Memory B cell (primary cell): ENCODE data around the gene ATRNL1.

Source experiments
- ATAC-seq: fragments of 150-1000 bp; cut with Tn5 transposase; 2 replicates; pipeline ENCODE4 v1.10.0; 2021; ENCODE audit warnings: low read depth, mild to moderate bottlenecking, moderate library complexity
- DNase-seq, 2 donors: peaks; one replicate each; pipeline ENCODE4 v3.0.0; 2022; ENCODE audit warnings: low spot score in 2 of 2
- H3K27ac Mint-ChIP-seq: one replicate; pipeline ENCODE4 v1.8.0; 2022; ENCODE audit warnings: mild to moderate bottlenecking, moderate library complexity, mixed read lengths
- H3K27me3 Mint-ChIP-seq: one replicate; pipeline ENCODE4 v1.8.0; 2022; ENCODE audit warnings: mixed read lengths
- H3K36me3 Mint-ChIP-seq: one replicate; pipeline ENCODE4 v1.8.0; 2022; ENCODE audit warnings: mild to moderate bottlenecking, mixed read lengths
- H3K4me1 Mint-ChIP-seq: one replicate; pipeline ENCODE4 v1.8.0; 2022; ENCODE audit warnings: mixed read lengths
- H3K4me3 Mint-ChIP-seq: one replicate; pipeline ENCODE4 v1.8.0; 2022; ENCODE audit warnings: mild to moderate bottlenecking, moderate library complexity, mixed read lengths
- H3K9me3 Mint-ChIP-seq: one replicate; pipeline ENCODE4 v1.8.0; 2022; ENCODE audit warnings: mixed read lengths

ATRNL1 gene, protein sequence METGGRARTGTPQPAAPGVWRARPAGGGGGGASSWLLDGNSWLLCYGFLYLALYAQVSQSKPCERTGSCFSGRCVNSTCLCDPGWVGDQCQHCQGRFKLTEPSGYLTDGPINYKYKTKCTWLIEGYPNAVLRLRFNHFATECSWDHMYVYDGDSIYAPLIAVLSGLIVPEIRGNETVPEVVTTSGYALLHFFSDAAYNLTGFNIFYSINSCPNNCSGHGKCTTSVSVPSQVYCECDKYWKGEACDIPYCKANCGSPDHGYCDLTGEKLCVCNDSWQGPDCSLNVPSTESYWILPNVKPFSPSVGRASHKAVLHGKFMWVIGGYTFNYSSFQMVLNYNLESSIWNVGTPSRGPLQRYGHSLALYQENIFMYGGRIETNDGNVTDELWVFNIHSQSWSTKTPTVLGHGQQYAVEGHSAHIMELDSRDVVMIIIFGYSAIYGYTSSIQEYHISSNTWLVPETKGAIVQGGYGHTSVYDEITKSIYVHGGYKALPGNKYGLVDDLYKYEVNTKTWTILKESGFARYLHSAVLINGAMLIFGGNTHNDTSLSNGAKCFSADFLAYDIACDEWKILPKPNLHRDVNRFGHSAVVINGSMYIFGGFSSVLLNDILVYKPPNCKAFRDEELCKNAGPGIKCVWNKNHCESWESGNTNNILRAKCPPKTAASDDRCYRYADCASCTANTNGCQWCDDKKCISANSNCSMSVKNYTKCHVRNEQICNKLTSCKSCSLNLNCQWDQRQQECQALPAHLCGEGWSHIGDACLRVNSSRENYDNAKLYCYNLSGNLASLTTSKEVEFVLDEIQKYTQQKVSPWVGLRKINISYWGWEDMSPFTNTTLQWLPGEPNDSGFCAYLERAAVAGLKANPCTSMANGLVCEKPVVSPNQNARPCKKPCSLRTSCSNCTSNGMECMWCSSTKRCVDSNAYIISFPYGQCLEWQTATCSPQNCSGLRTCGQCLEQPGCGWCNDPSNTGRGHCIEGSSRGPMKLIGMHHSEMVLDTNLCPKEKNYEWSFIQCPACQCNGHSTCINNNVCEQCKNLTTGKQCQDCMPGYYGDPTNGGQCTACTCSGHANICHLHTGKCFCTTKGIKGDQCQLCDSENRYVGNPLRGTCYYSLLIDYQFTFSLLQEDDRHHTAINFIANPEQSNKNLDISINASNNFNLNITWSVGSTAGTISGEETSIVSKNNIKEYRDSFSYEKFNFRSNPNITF (N-terminal part only)

DNA sequence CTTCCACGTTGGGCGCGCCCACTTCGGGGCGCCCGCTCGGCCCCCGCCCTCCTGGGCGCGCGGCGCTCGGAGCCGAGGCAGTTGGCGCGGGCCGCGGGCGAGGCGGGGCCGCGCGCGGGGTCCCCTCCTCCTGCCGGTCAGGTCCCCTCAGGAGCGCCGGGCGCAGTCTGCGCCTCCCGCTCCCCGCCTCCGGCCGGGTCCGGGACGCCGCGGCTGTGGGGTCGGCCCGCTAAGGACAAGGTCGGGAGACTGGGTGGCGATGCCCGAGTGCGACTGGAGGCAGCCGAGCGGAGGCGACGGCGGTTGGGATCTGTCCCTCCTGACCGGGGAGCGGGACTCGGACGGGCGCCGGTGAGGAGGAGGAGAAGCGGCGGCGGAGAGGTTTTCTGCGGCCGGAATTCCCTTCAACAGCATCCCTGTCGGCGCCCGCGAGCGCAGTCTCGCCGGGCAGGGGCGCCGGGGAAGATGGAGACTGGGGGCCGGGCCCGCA lies at the start of gene ATRNL1:
Gene ATRNL1, plus strand, starts transcription at position 80 of the 490 bp plus-strand sequence. Its CDS starts 386 bp downstream, at position 466.
- H3K36me3 Mint-ChIP-seq = no peaks in the 10 kb centered on the region
- DNase-seq (peak in 1 of 2 donors; percentile 36), ATAC-seq (peak; percentile 73)
- peak within 1 kb of the TSS; percentile 87 for H3K4me3 Mint-ChIP-seq
- H3K27me3 Mint-ChIP-seq = peaks cover 9% of the 10 kb centered on the region
- peaks cover 10% of the 10 kb centered on the region for H3K4me1 Mint-ChIP-seq
- H3K9me3 Mint-ChIP-seq = no peaks in the 10 kb centered on the region
- peak within 1 kb of the TSS; percentile 26 for H3K27ac Mint-ChIP-seq

DNA sequence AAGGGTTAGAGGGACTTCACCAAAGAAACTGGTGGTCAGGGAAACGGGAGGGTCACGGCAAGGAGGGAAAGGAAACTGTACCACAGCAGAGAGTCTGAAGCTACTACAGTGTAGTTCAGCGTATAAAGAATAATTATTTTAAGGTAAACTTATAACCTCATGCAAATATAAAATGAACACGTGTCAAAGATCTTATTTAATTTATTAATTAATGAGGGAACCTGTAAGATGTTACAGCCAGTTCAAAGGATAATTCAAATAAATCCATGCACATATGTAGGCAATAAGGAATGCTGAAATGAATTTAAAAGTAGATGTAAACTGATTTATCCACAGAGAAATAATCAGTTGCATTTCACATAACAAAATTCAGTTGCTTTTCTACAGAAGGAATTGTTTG lies 49.4 kb upstream of the ATRNL1 start:
- H3K4me3 Mint-ChIP-seq = no peak overlapping the region
- no peaks in the 10 kb centered on the region for H3K9me3 Mint-ChIP-seq
- ATAC-seq (no peak), DNase-seq (no peak)
- H3K27me3 Mint-ChIP-seq = peaks cover 3% of the 10 kb centered on the region
- no peak overlapping the region for H3K27ac Mint-ChIP-seq
- H3K36me3 Mint-ChIP-seq = no peaks in the 10 kb centered on the region
- H3K4me1 Mint-ChIP-seq = peaks cover 3% of the 10 kb centered on the region

DNA sequence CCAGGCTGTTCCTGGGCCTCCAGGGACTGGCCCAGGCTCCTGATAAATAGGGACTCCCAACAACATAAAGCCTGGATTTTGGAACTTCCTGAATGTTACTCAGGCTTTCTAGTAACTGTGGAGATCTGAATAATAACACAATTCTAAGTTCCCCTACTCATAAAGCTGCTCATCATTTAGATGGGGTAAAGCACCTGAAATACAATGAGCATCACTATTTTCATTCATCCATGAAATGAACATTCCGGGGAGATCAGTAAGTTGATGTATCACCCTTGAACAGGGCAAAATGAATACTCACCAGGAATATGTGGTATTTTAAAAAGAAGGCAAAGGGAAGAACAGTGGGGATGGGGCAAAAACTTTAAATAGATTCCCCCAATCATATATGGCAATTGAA lies 48.3 kb upstream of the ATRNL1 start:
- ATAC-seq = no peak

DNA sequence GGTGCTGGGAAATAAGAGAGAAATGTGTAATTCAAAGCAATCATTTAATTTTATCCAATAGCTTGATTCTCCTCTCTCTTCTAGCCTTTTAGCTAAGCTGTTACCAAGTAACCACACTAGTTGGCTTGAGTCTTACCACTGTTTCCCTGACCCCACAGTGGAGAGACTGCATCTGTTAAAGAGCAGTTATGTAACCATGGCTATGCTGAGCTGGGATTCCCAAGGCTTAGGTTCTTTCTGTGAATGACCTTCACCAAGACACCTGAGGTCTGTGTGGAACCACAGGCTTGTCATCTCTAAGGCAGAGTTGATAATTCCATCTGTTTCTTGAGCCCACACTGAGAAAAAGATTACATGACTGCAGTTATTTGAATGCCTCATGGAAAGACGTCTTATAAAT lies 47.7 kb upstream of the ATRNL1 start:
- Mint-ChIP-seq H3K27ac (no peak overlapping the region), H3K9me3 (no peaks in the 10 kb centered on the region), H3K4me3 (no peak overlapping the region), H3K36me3 (no peaks in the 10 kb centered on the region), H3K27me3 (peaks cover 3% of the 10 kb centered on the region), H3K4me1 (peaks cover 2% of the 10 kb centered on the region)
- DNase-seq (no peak), ATAC-seq (no peak)

More for the DNA sequence above, 48.3 kb upstream of the ATRNL1 start:
- Mint-ChIP-seq H3K27ac (no peak overlapping the region), H3K27me3 (peaks cover 3% of the 10 kb centered on the region), H3K4me3 (no peak overlapping the region), H3K4me1 (peaks cover 3% of the 10 kb centered on the region), H3K36me3 (no peaks in the 10 kb centered on the region), H3K9me3 (no peaks in the 10 kb centered on the region)
- no peak for DNase-seq

DNA sequence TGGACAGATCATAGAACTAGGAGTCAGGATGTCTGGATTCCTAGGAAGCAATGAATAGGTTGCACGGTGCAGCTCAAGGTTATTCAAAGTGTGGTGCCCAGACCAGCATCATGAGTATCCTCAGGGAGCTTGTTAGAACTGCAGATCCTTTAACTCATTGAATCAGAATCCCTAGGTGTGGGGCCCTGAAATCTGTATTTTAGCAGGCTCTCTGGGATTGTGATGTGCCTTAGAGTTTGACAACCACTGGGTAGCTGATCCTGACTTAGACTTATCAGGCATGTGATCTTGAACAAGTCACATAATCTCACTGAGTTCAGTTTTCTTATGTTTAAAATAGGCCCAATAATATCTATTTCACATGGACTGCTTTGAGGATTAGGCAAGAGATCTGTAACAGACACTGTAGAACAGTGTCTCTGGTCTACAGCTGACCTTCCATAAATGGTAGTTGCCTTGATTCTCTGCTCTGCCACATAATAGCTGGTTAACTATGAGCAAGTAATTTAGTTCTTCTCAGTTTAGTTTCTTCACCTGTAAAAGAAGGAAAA lies 46.4 kb upstream of the ATRNL1 start:
- DNase-seq (no peak), ATAC-seq (no peak)
- H3K27me3 Mint-ChIP-seq = peaks cover 3% of the 10 kb centered on the region
- H3K36me3 Mint-ChIP-seq = no peaks in the 10 kb centered on the region
- no peaks in the 10 kb centered on the region for H3K9me3 Mint-ChIP-seq
- H3K4me1 Mint-ChIP-seq = no peaks in the 10 kb centered on the region
- no peak overlapping the region for H3K4me3 Mint-ChIP-seq
- no peak overlapping the region for H3K27ac Mint-ChIP-seq

DNA sequence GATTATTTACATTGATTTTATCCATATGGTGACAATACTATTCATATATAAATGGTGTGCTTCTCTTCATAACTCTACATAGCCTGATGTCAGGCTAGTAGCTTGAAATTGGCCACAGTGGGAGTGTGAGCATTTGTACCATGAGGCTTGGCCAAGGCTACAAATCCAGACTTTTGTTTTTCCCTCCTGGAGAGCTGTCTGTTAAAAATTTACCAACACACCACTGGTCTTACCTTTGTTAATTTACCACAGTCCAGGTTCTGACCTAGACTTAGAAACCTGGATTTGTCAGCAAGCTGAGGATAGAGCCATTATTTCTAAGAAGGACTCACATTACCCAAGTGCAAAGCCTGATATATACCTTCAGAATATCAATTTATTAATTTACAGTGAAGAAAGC lies 45.5 kb upstream of the ATRNL1 start:
- no peak for DNase-seq
- no peak for ATAC-seq
- no peak overlapping the region for H3K4me3 Mint-ChIP-seq
- no peaks in the 10 kb centered on the region for H3K36me3 Mint-ChIP-seq
- no peaks in the 10 kb centered on the region for H3K9me3 Mint-ChIP-seq
- H3K27me3 Mint-ChIP-seq = peaks cover 3% of the 10 kb centered on the region
- H3K4me1 Mint-ChIP-seq = no peaks in the 10 kb centered on the region
- no peak overlapping the region for H3K27ac Mint-ChIP-seq

DNA sequence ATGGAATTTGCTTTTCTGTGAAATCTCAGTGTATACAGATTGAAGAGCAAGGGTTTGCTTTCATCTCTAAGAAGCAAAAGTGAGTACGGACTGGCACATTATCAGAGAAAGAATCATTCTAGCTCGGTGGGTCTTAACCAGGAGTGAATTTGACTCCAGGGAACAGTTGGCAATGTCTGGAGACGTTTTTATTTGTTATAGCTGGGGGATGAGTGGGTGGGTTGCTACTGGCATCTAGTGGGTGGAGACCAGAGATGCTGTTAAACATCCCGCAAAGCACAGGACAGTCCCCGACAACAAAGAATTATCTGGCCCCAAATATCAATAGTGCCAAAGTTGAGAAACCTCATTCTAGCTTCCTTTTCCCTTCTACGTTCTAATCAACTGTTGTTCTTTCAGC lies 43.8 kb upstream of the ATRNL1 start:
- H3K27ac Mint-ChIP-seq = no peak overlapping the region
- H3K36me3 Mint-ChIP-seq = no peaks in the 10 kb centered on the region
- H3K9me3 Mint-ChIP-seq = no peaks in the 10 kb centered on the region
- no peak overlapping the region for H3K4me3 Mint-ChIP-seq
- DNase-seq (no peak), ATAC-seq (no peak)
- no peaks in the 10 kb centered on the region for H3K27me3 Mint-ChIP-seq
- no peaks in the 10 kb centered on the region for H3K4me1 Mint-ChIP-seq

DNA sequence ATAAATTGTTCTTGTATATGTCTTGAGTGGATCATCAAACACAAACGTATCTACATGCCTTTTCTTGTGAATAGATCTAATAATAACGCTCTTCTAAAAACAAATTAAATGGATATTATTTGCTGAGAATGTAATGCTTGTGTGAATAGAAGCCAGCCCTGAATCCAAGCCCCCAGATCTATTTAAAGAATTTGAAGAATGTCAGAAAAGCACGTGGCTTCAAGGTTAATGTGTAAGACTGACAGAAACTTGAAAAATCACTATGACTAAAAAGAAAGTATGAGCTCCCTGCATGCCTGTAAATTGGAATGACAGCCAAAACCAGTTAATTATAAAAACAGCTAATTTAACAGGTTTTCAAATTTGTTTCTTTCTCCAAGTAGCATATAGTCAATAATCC lies 43.2 kb upstream of the ATRNL1 start:
- no peaks in the 10 kb centered on the region for H3K27me3 Mint-ChIP-seq
- no peaks in the 10 kb centered on the region for H3K36me3 Mint-ChIP-seq
- no peak overlapping the region for H3K27ac Mint-ChIP-seq
- ATAC-seq = no peak
- no peaks in the 10 kb centered on the region for H3K4me1 Mint-ChIP-seq
- DNase-seq = no peak
- no peak overlapping the region for H3K4me3 Mint-ChIP-seq
- H3K9me3 Mint-ChIP-seq = no peaks in the 10 kb centered on the region

DNA sequence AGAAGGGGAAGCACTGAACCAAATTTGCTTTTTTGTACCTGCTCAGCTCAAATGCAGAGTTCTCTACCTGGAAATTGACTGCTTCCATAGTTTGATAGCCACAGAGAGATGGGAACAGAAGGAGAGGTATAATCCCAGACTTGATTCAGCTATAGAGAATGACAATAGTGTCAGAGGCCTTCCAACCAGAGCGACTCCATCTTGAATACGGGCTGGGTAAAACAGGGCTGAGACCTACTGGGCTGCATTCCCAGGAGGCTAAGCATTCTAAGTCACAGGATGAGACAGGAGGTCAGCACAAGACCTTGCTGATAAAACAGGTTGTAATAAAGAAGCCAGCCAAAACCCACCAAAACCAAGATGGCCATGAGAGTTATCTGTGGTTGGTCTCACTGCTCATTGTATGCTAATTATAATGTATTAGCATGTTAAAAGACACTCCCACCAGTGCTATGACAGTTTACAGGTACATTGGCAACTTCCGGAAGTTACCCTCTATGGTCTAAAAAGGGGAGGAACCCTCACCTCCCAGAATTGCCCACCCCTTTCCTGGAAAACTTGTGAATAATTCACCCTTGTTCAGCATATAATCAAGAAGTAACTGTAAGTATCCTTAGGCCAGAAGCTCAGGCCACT lies 42.7 kb upstream of the ATRNL1 start:
- H3K9me3 Mint-ChIP-seq = no peaks in the 10 kb centered on the region
- H3K4me3 Mint-ChIP-seq = no peak overlapping the region
- no peaks in the 10 kb centered on the region for H3K36me3 Mint-ChIP-seq
- DNase-seq (no peak), ATAC-seq (no peak)
- H3K27ac Mint-ChIP-seq = no peak overlapping the region
- no peaks in the 10 kb centered on the region for H3K4me1 Mint-ChIP-seq
- no peaks in the 10 kb centered on the region for H3K27me3 Mint-ChIP-seq

DNA sequence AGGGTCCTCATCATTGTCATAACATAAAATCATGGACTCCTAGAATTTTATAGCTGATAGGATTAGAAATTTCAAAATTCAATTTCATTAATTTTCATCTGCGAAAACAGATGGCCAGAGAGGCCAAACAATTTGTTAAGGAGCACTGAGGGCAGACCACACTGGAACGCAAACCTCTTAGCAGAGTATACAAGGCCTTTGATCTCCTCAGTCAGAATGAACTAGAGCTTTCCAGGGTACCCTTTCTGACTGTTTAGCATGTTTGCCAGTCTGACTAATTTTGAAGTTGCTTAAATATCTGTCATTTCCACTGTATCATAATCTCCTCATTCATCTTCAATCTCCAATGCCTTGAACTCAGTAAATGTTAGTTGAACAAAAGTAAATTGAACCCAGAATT lies 41.9 kb upstream of the ATRNL1 start:
- Mint-ChIP-seq H3K4me1 (no peaks in the 10 kb centered on the region), H3K4me3 (no peak overlapping the region), H3K27me3 (no peaks in the 10 kb centered on the region), H3K27ac (no peak overlapping the region), H3K36me3 (no peaks in the 10 kb centered on the region), H3K9me3 (no peaks in the 10 kb centered on the region)
- ATAC-seq = no peak
- no peak for DNase-seq

DNA sequence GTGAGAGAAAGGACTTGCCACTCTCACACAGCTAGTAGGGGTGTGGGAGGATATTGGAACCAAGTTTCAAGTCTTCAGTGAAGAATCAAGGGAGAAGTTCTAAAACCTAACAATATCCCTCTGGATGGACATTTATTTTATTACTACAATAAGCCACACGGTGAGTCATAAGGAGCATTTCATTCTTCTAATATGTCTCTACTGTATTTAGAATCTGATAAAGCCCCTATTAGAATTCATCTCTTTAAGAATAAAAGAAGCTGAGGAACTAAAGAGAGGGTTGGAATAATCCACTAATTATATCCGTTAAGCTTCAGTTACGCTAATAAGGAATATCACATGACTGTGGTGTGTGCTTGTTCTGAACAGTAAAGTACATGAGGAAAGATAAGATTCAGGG lies 40.9 kb upstream of the ATRNL1 start:
- H3K4me1 Mint-ChIP-seq = no peaks in the 10 kb centered on the region
- H3K9me3 Mint-ChIP-seq = no peaks in the 10 kb centered on the region
- DNase-seq (no peak), ATAC-seq (no peak)
- H3K27me3 Mint-ChIP-seq = no peaks in the 10 kb centered on the region
- H3K36me3 Mint-ChIP-seq = no peaks in the 10 kb centered on the region
- no peak overlapping the region for H3K4me3 Mint-ChIP-seq
- no peak overlapping the region for H3K27ac Mint-ChIP-seq

DNA sequence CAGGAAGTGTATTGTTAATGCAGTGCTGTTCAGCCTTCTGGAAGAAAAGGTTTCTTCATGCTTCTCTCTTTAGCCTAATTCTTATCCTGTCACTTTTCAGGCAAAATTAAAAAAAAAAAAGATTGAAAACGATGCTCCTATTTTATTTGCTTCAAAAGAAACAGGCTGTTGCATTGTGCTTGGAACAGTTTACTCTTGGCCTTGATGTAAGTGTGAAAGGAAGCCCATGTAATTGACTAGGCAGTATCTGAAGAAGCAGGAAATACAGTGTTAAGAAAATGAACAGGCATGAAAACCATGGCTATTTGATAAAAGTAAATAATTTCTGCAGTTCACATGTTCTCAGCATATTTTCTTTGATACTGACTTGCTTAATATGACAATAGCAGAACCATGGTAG lies 40.4 kb upstream of the ATRNL1 start:
- Mint-ChIP-seq H3K27ac (no peak overlapping the region), H3K36me3 (no peaks in the 10 kb centered on the region), H3K4me3 (no peak overlapping the region)

DNA sequence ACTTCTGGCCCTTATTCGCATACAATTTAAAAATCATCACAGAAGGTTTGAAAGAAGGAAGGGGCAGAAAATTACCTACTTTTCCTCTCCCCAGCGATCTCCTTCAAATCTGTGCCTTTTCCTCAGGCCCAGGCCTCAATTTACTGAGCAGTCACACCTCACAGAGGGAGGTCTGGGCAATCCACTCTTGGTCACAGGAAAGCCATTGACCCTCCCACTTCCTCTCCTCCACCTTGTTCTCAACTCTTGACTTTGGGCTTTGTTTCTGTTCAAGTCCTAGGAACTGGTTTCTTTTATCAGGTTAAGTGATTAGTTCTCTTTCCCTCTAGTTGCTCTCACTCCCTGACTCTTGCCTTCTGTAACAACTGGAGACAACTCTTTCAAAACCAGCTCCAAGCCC lies 37.0 kb upstream of the ATRNL1 start:
- no peak for DNase-seq
- Mint-ChIP-seq H3K4me3 (no peak overlapping the region), H3K4me1 (no peaks in the 10 kb centered on the region), H3K27me3 (no peaks in the 10 kb centered on the region), H3K27ac (no peak overlapping the region), H3K36me3 (no peaks in the 10 kb centered on the region), H3K9me3 (no peaks in the 10 kb centered on the region)
- ATAC-seq = no peak

More for the DNA sequence above, 40.4 kb upstream of the ATRNL1 start:
- no peak for ATAC-seq
- no peaks in the 10 kb centered on the region for H3K4me1 Mint-ChIP-seq
- H3K27me3 Mint-ChIP-seq = no peaks in the 10 kb centered on the region
- no peak for DNase-seq
- H3K9me3 Mint-ChIP-seq = no peaks in the 10 kb centered on the region
